Endothelial cell of umbilical vein (primary cell): ENCODE results near the gene KLHDC4. TPM values are rescaled to one million over a fixed set of nuclear protein-coding genes. Genes with fewer than 3 reads are reported as not detected.

Experiments
- BruUV-seq: library from RNA; stranded (reverse); fragments of 400-500 nt; replicated peaks from 2 replicates; lab custom pipeline; 2021; lab: Mats Ljungman, UMichigan
- CTCF ChIA-PET: fragments of 300-600, 350-600 bp; sonication (Branson Sonifier 250); formaldehyde crosslinking; loops from one replicate; lab custom pipeline; 2021; ENCODE audit warnings: antibody characterized with exemption, inconsistent platforms; lab: Charles Lee
- POLR2A ChIA-PET: fragments of 300-600, 350-600 bp; sonication (Branson Sonifier 250); formaldehyde crosslinking; loops from one replicate; lab custom pipeline; 2021; ENCODE audit warnings: antibody characterized with exemption, inconsistent platforms; lab: Charles Lee
- DNase-seq: peaks from one replicate; pipeline ENCODE4 v3.0.0-alpha.2; 2011; ENCODE audit warnings: low read depth, low spot score
- FAIRE-seq: peaks from 2 replicates; lab custom pipeline; 2011; peaks lifted over from hg19 to GRCh38; lab: Jason Lieb, UNC
- H2AFZ ChIP-seq: 2 replicates; pipeline ENCODE4 v1.6.0; 2012; ENCODE audit warnings: low read depth, low read length, control low read depth, inconsistent platforms
- H3K27ac ChIP-seq: 2 replicates; pipeline ENCODE4 v1.5.1; 2011; ENCODE audit warnings: low read depth, mild to moderate bottlenecking, control low read depth, low read length, moderate library complexity; ENCODE audit not compliant: insufficient read depth
- H3K27me3 ChIP-seq, 2 experiments: 2 replicates each; pipeline versions ENCODE4 v1.6.0 to v1.6.1; 2011; ENCODE audit warnings: low read length in 2 of 2, mixed read lengths in 1 of 2; ENCODE audit not compliant: control insufficient read depth in 2 of 2, insufficient read depth in 2 of 2
- H3K36me3 ChIP-seq, 2 experiments: 2 replicates in 1 of 2; 3 replicates in 1 of 2; pipeline ENCODE4 v1.5.1; 2011; ENCODE audit warnings: low read length in 2 of 2, mild to moderate bottlenecking in 1 of 2, moderate library complexity in 1 of 2; ENCODE audit not compliant: control insufficient read depth in 2 of 2, insufficient read depth in 2 of 2; ENCODE audit errors: extremely low read depth in 1 of 2
- H3K4me1 ChIP-seq: 3 replicates; pipeline ENCODE4 v1.5.1; 2011; ENCODE audit warnings: mild to moderate bottlenecking, low read length; ENCODE audit not compliant: control insufficient read depth, insufficient read depth; ENCODE audit errors: extremely low read depth
- H3K4me2 ChIP-seq: 2 replicates; pipeline ENCODE4 v1.6.1; 2011; ENCODE audit warnings: low read length, control low read depth, mixed read lengths; ENCODE audit not compliant: insufficient read depth
- H3K4me3 ChIP-seq, 3 experiments: fragments of 200-600 bp in 1 of 3; sonication (generic), shearing (Covaris generic) in 1 of 3; replicated peaks in 1 of 3; 2 replicates each; pipeline ENCODE4 v1.5.1; 2011 to 2016; ENCODE audit warnings: control low read depth in 3 of 3, low read length in 3 of 3, mild to moderate bottlenecking in 2 of 3, inconsistent platforms in 1 of 3, low read depth in 1 of 3, moderate library complexity in 1 of 3; ENCODE audit not compliant: insufficient read depth in 1 of 3
- H3K79me2 ChIP-seq: 2 replicates; pipeline ENCODE4 v1.6.0; 2012; ENCODE audit warnings: low read length, inconsistent platforms; ENCODE audit not compliant: control insufficient read depth, insufficient read depth
- H3K9ac ChIP-seq: replicated peaks from 2 replicates; pipeline ENCODE3; 2011; ENCODE audit warnings: low read length, control low read depth; ENCODE audit not compliant: insufficient read depth; ENCODE audit errors: extremely low read depth
- H3K9me1 ChIP-seq: replicated peaks from 3 replicates; pipeline ENCODE4 v1.6.0; 2011; ENCODE audit warnings: mild to moderate bottlenecking, low read length; ENCODE audit not compliant: control insufficient read depth, insufficient read depth; ENCODE audit errors: extremely low read depth
- H3K9me3 ChIP-seq: replicated peaks from 2 replicates; pipeline ENCODE4 v1.5.1; 2012; ENCODE audit warnings: low read length, inconsistent platforms; ENCODE audit not compliant: control insufficient read depth, insufficient read depth
- H4K20me1 ChIP-seq: replicated peaks from 2 replicates; pipeline ENCODE3; 2011; ENCODE audit warnings: mild to moderate bottlenecking, low read length; ENCODE audit not compliant: control insufficient read depth, insufficient read depth; ENCODE audit errors: extremely low read depth
- CTCF ChIP-seq, 2 donors: IDR thresholded peaks; 1 replicate in 1 of 2; 2 replicates in 1 of 2; pipeline ENCODE4 v1.5.1; 2011; ENCODE audit warnings: low read length in 2 of 2, mild to moderate bottlenecking in 2 of 2, moderate library complexity in 2 of 2, control low read depth in 1 of 2, inconsistent platforms in 1 of 2, low read depth in 1 of 2; ENCODE audit not compliant: insufficient read depth in 1 of 2; ENCODE audit errors: extremely low read depth in 1 of 2
- EZH2 ChIP-seq: IDR thresholded peaks from 2 replicates; pipeline ENCODE4 v1.6.1; 2012; ENCODE audit warnings: borderline replicate concordance, low read depth, mild to moderate bottlenecking, moderate library complexity, low read length, inconsistent platforms; ENCODE audit not compliant: severe bottlenecking
- FOS ChIP-seq: IDR thresholded peaks from 2 replicates; pipeline ENCODE4 v1.6.1; 2011; ENCODE audit warnings: mild to moderate bottlenecking, low read length, moderate library complexity, borderline replicate concordance; ENCODE audit not compliant: insufficient read depth
- GATA2 ChIP-seq: IDR thresholded peaks from 2 replicates; pipeline ENCODE4 v1.7.0; 2011; ENCODE audit warnings: low read depth, mild to moderate bottlenecking, moderate library complexity, mixed read lengths, low read length; ENCODE audit not compliant: insufficient read length, insufficient read depth
- JUN ChIP-seq: IDR thresholded peaks from 2 replicates; pipeline ENCODE4 v1.6.1; 2011; ENCODE audit warnings: borderline replicate concordance, low read depth; ENCODE audit not compliant: insufficient read length, insufficient read depth
- MAX ChIP-seq: IDR thresholded peaks from 2 replicates; pipeline ENCODE4 v1.6.1; 2011; ENCODE audit not compliant: insufficient read depth, insufficient read length
- MYC ChIP-seq: IDR thresholded peaks from one replicate; pipeline ENCODE4 v1.6.1; 2011; ENCODE audit warnings: mild to moderate bottlenecking, low read depth, low read length
- POLR2A ChIP-seq: IDR thresholded peaks from 2 replicates; pipeline ENCODE4 v1.6.1; 2012; ENCODE audit warnings: low read depth, mild to moderate bottlenecking, control low read depth, low read length
- POLR2AphosphoS5 ChIP-seq: IDR thresholded peaks from 2 replicates; pipeline ENCODE4 v1.6.1; 2012; ENCODE audit warnings: low read depth, mild to moderate bottlenecking, control low read depth, low read length, moderate library complexity; ENCODE audit not compliant: insufficient read depth
- dilution Hi-C: fragments of 300-500 bp; cut with MboI; formaldehyde crosslinking; loops from one replicate; pipeline ENCODE4 v1.15.0; 2019; ENCODE audit warnings: low sequenced_read_pairs; ENCODE audit not compliant: extremely low pct_ligation_motif_present
- intact Hi-C: fragments of 100-400 bp; cut with micrococcal nuclease; formaldehyde crosslinking; loops from one replicate; pipeline ENCODE4 v1.10.0; 2022
- polyA plus RNA-seq, 4 experiments: library from polyadenylated mRNA; depleted of rRNA in 3 of 4; stranded (reverse) in 3 of 4; unstranded in 1 of 4; fragments of >200 nt; gene quantifications; 2 replicates each; pipeline versions ENCODE4 v1.2.1 to v1.2.3, GENCODE V29; 2011 to 2012; ENCODE audit warnings: missing spikeins in 1 of 4
- total RNA-seq: library from RNA; stranded (reverse); gene quantifications from 2 replicates; pipeline ENCODE4 v1.2.3, GENCODE V29; 2021

KLHDC4 gene
- total and polyA plus RNA-seq, 2 donors (not counting 3 experiments of a cell fraction or from before 2014, with no cell fraction given): 24.7 to 46.2 TPM

GRCh38 chr16:87692176-87692575, 73.6 kb downstream of the KLHDC4 start:
- Histone ChIP-seq H3K27me3 (no peaks in the 10 kb centered on the region), H3K79me2 (no peaks in the 10 kb centered on the region), H3K36me3 (peaks cover 0 to 2% of the 10 kb centered on the region in 2 experiments), H2AFZ (no peak overlapping the region), H4K20me1 (no peaks in the 10 kb centered on the region), H3K9ac (no peak overlapping the region), H3K9me1 (no peaks in the 10 kb centered on the region), H3K4me3 (no peak overlapping the region), H3K4me1 (no peaks in the 10 kb centered on the region), H3K27ac (no peak overlapping the region), H3K4me2 (no peak overlapping the region), H3K9me3 (no peaks in the 10 kb centered on the region)
- FAIRE-seq (no peak), DNase-seq (no peak)
- TF ChIP-seq JUN: no peak
- dilution Hi-C loops (no loop called here), intact Hi-C loops (no loop called here)
- ChIA-PET POLR2A (no interaction called here), CTCF (interaction anchor here (0.9 to 1.6 kb wide), 3 partner anchors 10 to 78 kb away, joined by 4 to 6 read pairs (median 5); no protein-coding TSS in a partner anchor)
- no TSS peak for BruUV-seq

GRCh38 chr16:87691686-87692079, 74.1 kb downstream of the KLHDC4 start:
- no peak for TF ChIP-seq MYC
- TF ChIP-seq GATA2: no peak
- TF ChIP-seq POLR2AphosphoS5: no peak
- no peak for TF ChIP-seq EZH2
- TF ChIP-seq POLR2A: no peak
- TF ChIP-seq FOS: no peak
- no peak for TF ChIP-seq JUN
- TF ChIP-seq MAX: no peak
- no peak for TF ChIP-seq CTCF (IDR thresholded peaks at IDR 0.05; ENCODE audit: extremely low read depth in 1 of 2, insufficient read depth in 1 of 2, low read depth in 1 of 2, low read length in 2 of 2)
- POLR2A ChIA-PET: no interaction called here
- FAIRE-seq (no peak), DNase-seq (no peak)
- dilution Hi-C loops: no loop called here
- no peaks in the 10 kb centered on the region for H3K79me2 ChIP-seq
- no TSS peak for BruUV-seq
- H3K27me3 ChIP-seq: no peaks in the 10 kb centered on the region
- CTCF ChIA-PET: interaction anchor here (0.9 to 1.6 kb wide), 3 partner anchors 10 to 78 kb away, joined by 4 to 6 read pairs (median 5); no protein-coding TSS in a partner anchor
- H3K36me3 ChIP-seq: peaks cover 0 to 2% of the 10 kb centered on the region in 2 experiments
- H3K4me3 ChIP-seq: no peak overlapping the region
- H3K9me1 ChIP-seq: no peaks in the 10 kb centered on the region
- intact Hi-C loops: no loop called here
- no peak overlapping the region for H3K27ac ChIP-seq
- H3K9me3 ChIP-seq: no peaks in the 10 kb centered on the region
- H3K9ac ChIP-seq: no peak overlapping the region
- H4K20me1 ChIP-seq: no peaks in the 10 kb centered on the region
- H3K4me2 ChIP-seq: no peak overlapping the region
- H2AFZ ChIP-seq: no peak overlapping the region
- no peaks in the 10 kb centered on the region for H3K4me1 ChIP-seq
